BJ (cell line): ENCODE measurements around the gene ADA. TPM values are rescaled to one million over a fixed set of nuclear protein-coding genes. Genes with fewer than 3 reads are reported as not detected.

Source experiments
- CTCF ChIA-PET: fragments of 350-600 bp; formaldehyde crosslinking; extraction: SDS; loops from one replicate; lab custom pipeline; 2021; ENCODE audit warnings: antibody characterized with exemption, inconsistent platforms; lab: Yijun Ruan, JAX
- POLR2A ChIA-PET: fragments of 300-600 bp; sonication (Branson Sonifier 250); formaldehyde crosslinking; extraction: SDS; loops from one replicate; lab custom pipeline; 2021; ENCODE audit warnings: antibody characterized with exemption; lab: Charles Lee
- DNase-seq: peaks from one replicate; pipeline ENCODE4 v3.0.0-alpha.2; 2011; ENCODE audit warnings: low read depth
- H3K27me3 ChIP-seq: 2 replicates; pipeline ENCODE4 v1.6.0; 2011; ENCODE audit warnings: low read length; ENCODE audit not compliant: control insufficient read depth, insufficient read depth
- H3K36me3 ChIP-seq: 2 replicates; pipeline ENCODE4 v1.5.1; 2011; ENCODE audit warnings: low read length; ENCODE audit not compliant: control insufficient read depth, insufficient read depth
- H3K4me3 ChIP-seq: 2 replicates; pipeline ENCODE4 v1.5.1; 2011; ENCODE audit warnings: low read depth, mild to moderate bottlenecking, control low read depth, low read length
- polyA plus RNA-seq: library from polyadenylated mRNA; depleted of rRNA; stranded (reverse); fragments of >200 nt; gene quantifications from 2 replicates; pipeline ENCODE4 v1.2.3, GENCODE V29; 2011; rRNA removed
- TF ChIP-seq, protein P1 (sequence below): IDR thresholded peaks from 2 replicates; pipeline ENCODE4 v1.5.1; 2011; ENCODE audit warnings: low read depth, mild to moderate bottlenecking, control low read depth, inconsistent platforms, low read length, moderate library complexity; ENCODE audit not compliant: insufficient read depth

The ADA gene
- polyA plus RNA-seq, 1 experiment = 24.7 TPM

DNA sequence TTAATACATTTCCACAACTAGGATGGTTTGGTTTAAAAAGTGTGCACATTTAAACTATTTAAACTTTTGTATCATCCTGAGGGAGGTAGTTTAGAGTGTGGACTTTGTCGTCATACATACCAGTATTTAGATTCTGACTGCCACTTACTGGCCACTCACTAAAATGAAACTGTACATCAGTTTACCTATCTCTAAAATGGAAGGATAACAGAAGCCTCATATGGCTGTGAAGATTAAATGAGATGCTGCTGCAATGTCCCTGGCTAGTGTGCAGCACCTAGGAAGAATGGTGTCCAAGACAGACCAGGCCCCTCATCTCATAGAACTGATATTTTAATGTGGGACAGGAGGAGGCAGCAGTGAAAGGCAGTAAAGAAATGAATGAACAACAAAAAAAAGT is 81.1 kb downstream of the ADA start:
- TF ChIP-seq, protein P1, sequence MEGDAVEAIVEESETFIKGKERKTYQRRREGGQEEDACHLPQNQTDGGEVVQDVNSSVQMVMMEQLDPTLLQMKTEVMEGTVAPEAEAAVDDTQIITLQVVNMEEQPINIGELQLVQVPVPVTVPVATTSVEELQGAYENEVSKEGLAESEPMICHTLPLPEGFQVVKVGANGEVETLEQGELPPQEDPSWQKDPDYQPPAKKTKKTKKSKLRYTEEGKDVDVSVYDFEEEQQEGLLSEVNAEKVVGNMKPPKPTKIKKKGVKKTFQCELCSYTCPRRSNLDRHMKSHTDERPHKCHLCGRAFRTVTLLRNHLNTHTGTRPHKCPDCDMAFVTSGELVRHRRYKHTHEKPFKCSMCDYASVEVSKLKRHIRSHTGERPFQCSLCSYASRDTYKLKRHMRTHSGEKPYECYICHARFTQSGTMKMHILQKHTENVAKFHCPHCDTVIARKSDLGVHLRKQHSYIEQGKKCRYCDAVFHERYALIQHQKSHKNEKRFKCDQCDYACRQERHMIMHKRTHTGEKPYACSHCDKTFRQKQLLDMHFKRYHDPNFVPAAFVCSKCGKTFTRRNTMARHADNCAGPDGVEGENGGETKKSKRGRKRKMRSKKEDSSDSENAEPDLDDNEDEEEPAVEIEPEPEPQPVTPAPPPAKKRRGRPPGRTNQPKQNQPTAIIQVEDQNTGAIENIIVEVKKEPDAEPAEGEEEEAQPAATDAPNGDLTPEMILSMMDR = no peak
- DNase-seq = no peak
- CTCF ChIA-PET = no interaction called here
- Histone ChIP-seq H3K36me3 (no peaks in the 10 kb centered on the region; the same call in 1 of the 2 replicates), H3K4me3 (no peak overlapping the region), H3K27me3 (no peaks in the 10 kb centered on the region)
- POLR2A ChIA-PET = no interaction called here

Other genes starting within 250 kb of the ADA start
- gene TTPAL, start 175.8 kb downstream of the ADA start, polyA plus RNA-seq = 9.4 and 13.8 TPM in 2 replicates
- gene SERINC3, start 129.6 kb downstream of the ADA start, polyA plus RNA-seq = 284 and 333 TPM in 2 replicates
- 130 and 186 TPM in 2 replicates for gene PKIG, start 69.1 kb downstream of the ADA start, polyA plus RNA-seq
- gene CCN5, start 63.7 kb upstream of the ADA start, polyA plus RNA-seq = 0.91 and 2.0 TPM in 2 replicates
- gene KCNK15, start 94.2 kb upstream of the ADA start, polyA plus RNA-seq = 0.58 and 0.82 TPM in 2 replicates
- not detected in 2 replicates for gene RIMS4, start 158.8 kb upstream of the ADA start, polyA plus RNA-seq
- 60.5 and 114 TPM in 2 replicates for gene YWHAB, start 234.0 kb upstream of the ADA start, polyA plus RNA-seq